Karpas-422 (cell line): ENCODE measurements around the gene RAD23A. TPM values are rescaled to one million over a fixed set of nuclear protein-coding genes. Genes with fewer than 3 reads are reported as not detected.

Source experiments
- small RNA-seq: library from RNA; depleted of rRNA; stranded (forward); fragments of <200 nt; gene quantifications from one replicate; pipeline ENCODE3, GENCODE V24; 2014
- total RNA-seq: library from RNA; depleted of rRNA; stranded (reverse); fragments of >200 nt; shearing (Covaris generic); gene quantifications from 2 replicates; pipeline ENCODE4 v1.2.3, GENCODE V29; 2014; ENCODE audit warnings: low replicate concordance; rRNA removed

The RAD23A gene
- total RNA-seq, 1 experiment from 2014 or later = 130 TPM

Small RNA genes within 50 kb of the gene (small RNA-seq; reads per million reads assigned to genes)
- gene MIR5695 = not detected
- 0.55 reads per million, percentile 12 among the genes with 10 or more reads in this experiment for gene MIR6515

Other genes with a start within 250 kb of the RAD23A start
- gene FBXW9, start 249.2 kb upstream of the RAD23A start, total RNA-seq = 2.1 and 12.8 TPM in 2 replicates
- 26.1 and 40.7 TPM in 2 replicates for gene TNPO2, start 221.9 kb upstream of the RAD23A start, total RNA-seq
- 147 and 332 TPM in 2 replicates for gene TRIR, start 211.2 kb upstream of the RAD23A start, total RNA-seq
- gene GET3, start 208.4 kb upstream of the RAD23A start, total RNA-seq = 42.3 and 78.0 TPM in 2 replicates
- not detected in 2 replicates for gene BEST2, start 194.1 kb upstream of the RAD23A start, total RNA-seq
- 7.6 and 21.2 TPM in 2 replicates for gene HOOK2, start 170.3 kb upstream of the RAD23A start, total RNA-seq
- gene JUNB, start 154.4 kb upstream of the RAD23A start, total RNA-seq = 60.0 and 156 TPM in 2 replicates
- 372 and 566 TPM in 2 replicates for gene PRDX2, start 144.1 kb upstream of the RAD23A start, total RNA-seq
- gene THSD8, start 143.8 kb upstream of the RAD23A start, total RNA-seq = 9.0 TPM in 1 of 2 replicates, not detected in the other
- gene RNASEH2A, start 139.3 kb upstream of the RAD23A start, total RNA-seq = 37.8 and 48.4 TPM in 2 replicates
- not detected in 2 replicates for gene RTBDN, start 111.3 kb upstream of the RAD23A start, total RNA-seq
- 0.48 and 3.3 TPM in 2 replicates for gene MAST1, start 107.3 kb upstream of the RAD23A start, total RNA-seq
- gene DNASE2, start 64.4 kb upstream of the RAD23A start, total RNA-seq = 47.1 and 61.3 TPM in 2 replicates
- gene KLF1, start 58.7 kb upstream of the RAD23A start, total RNA-seq = not detected in 2 replicates
- 24.9 and 32.8 TPM in 2 replicates for gene GCDH, start 54.7 kb upstream of the RAD23A start, total RNA-seq
- 0.22 and 2.5 TPM in 2 replicates for gene SYCE2, start 26.6 kb upstream of the RAD23A start, total RNA-seq
- gene FARSA, start 12.2 kb upstream of the RAD23A start, total RNA-seq = 59.7 and 92.6 TPM in 2 replicates
- 547 and 681 TPM in 2 replicates for gene CALR, start 7.3 kb upstream of the RAD23A start, total RNA-seq
- 23.2 and 66.6 TPM in 2 replicates for gene GADD45GIP1, start 11.4 kb downstream of the RAD23A start, total RNA-seq
- gene DAND5, start 23.7 kb downstream of the RAD23A start, total RNA-seq = 0.52 TPM in 1 of 2 replicates, not detected in the other
- gene NFIX, start 49.6 kb downstream of the RAD23A start, total RNA-seq = 0.04 and 0.18 TPM in 2 replicates
- 99.1 and 285 TPM in 2 replicates for gene LYL1, start 157.0 kb downstream of the RAD23A start, total RNA-seq
- gene TRMT1, start 170.9 kb downstream of the RAD23A start, total RNA-seq = 35.9 and 69.7 TPM in 2 replicates
- 28.0 and 76.4 TPM in 2 replicates for gene NACC1, start 172.4 kb downstream of the RAD23A start, total RNA-seq
- gene STX10, start 204.5 kb downstream of the RAD23A start, total RNA-seq = 47.0 and 103 TPM in 2 replicates
- 7.3 and 15.9 TPM in 2 replicates for gene IER2, start 204.5 kb downstream of the RAD23A start, total RNA-seq